SK-N-SH (cell line): ENCODE measurements around the gene JAG2. TPM values are rescaled to one million over a fixed set of nuclear protein-coding genes. Genes with fewer than 3 reads are reported as not detected.

Source experiments
- CTCF ChIA-PET: fragments of 300-600, 350-600 bp; formaldehyde crosslinking; extraction: SDS; loops from one replicate; lab custom pipeline; 2021; lab: Yijun Ruan, JAX
- POLR2A ChIA-PET: fragments of 350-600 bp; sonication (Branson Sonifier 250); formaldehyde crosslinking; extraction: SDS; loops from one replicate; lab custom pipeline; 2020; ENCODE audit warnings: antibody characterized with exemption, inconsistent platforms; lab: Yijun Ruan, JAX
- DNase-seq: peaks from one replicate; pipeline ENCODE4 v3.0.0; 2012
- H2AFZ ChIP-seq: fragments of 200-600 bp; sonication (generic); 2 replicates; pipeline ENCODE4 v1.8.1; 2016; ENCODE audit warnings: antibody characterized with exemption, mild to moderate bottlenecking, low read depth
- H3F3A ChIP-seq: fragments of 200-600 bp; sonication (generic); replicated peaks from 2 replicates; pipeline ENCODE3; 2016; ENCODE audit warnings: antibody characterized with exemption, mild to moderate bottlenecking; ENCODE audit not compliant: insufficient read depth
- H3K27ac ChIP-seq, 2 experiments: fragments of 200-500 bp in 1 of 2; fragments of 200-600 bp in 1 of 2; sonication (Bioruptor generic) in 1 of 2; sonication (generic), shearing (Covaris generic) in 1 of 2; 2 replicates each; pipeline versions ENCODE4 v1.5.1 to v1.6.1; 2014 to 2016; ENCODE audit warnings: low read depth in 2 of 2, inconsistent platforms in 1 of 2, low read length in 1 of 2, mild to moderate bottlenecking in 1 of 2, mixed read lengths in 1 of 2
- H3K27me3 ChIP-seq: fragments of 200-600 bp; sonication (generic), shearing (Covaris generic); 2 replicates; pipeline ENCODE4 v1.6.1; 2016; ENCODE audit warnings: mixed run types; ENCODE audit not compliant: insufficient read depth
- H3K36me3 ChIP-seq, 2 experiments: fragments of 200-500 bp in 1 of 2; fragments of 200-600 bp in 1 of 2; sonication (Bioruptor generic) in 1 of 2; sonication (generic) in 1 of 2; replicated peaks in 1 of 2; 2 replicates each; pipeline versions ENCODE3 to v1.5.1; 2014 to 2016; ENCODE audit warnings: low read length in 1 of 2, mild to moderate bottlenecking in 1 of 2; ENCODE audit not compliant: insufficient read depth in 2 of 2, control insufficient read depth in 1 of 2
- H3K4me1 ChIP-seq, 2 experiments: fragments of 200-500 bp in 1 of 2; fragments of 200-600 bp in 1 of 2; sonication (Bioruptor generic) in 1 of 2; sonication (generic), shearing (Covaris generic) in 1 of 2; 2 replicates each; pipeline versions ENCODE4 v1.5.1 to v1.6.1; 2014 to 2016; ENCODE audit warnings: low read depth in 1 of 2, low read length in 1 of 2, mixed run types in 1 of 2; ENCODE audit not compliant: insufficient read depth in 2 of 2, control insufficient read depth in 1 of 2
- H3K4me2 ChIP-seq: fragments of 200-600 bp; sonication (generic), shearing (Covaris generic); 2 replicates; pipeline ENCODE4 v1.6.1; 2017; ENCODE audit warnings: mixed run types
- H3K4me3 ChIP-seq, 2 experiments: fragments of 200-500 bp in 1 of 2; fragments of 200-600 bp in 1 of 2; sonication (Bioruptor generic) in 1 of 2; sonication (generic), shearing (Covaris generic) in 1 of 2; 2 replicates each; pipeline versions ENCODE4 v1.5.1 to v1.8.1; 2014 to 2016; ENCODE audit warnings: low read depth in 2 of 2, inconsistent platforms in 1 of 2, low read length in 1 of 2, mild to moderate bottlenecking in 1 of 2, mixed read lengths in 1 of 2, moderate library complexity in 1 of 2
- H3K79me2 ChIP-seq: fragments of 200-600 bp; sonication (generic); 2 replicates; pipeline ENCODE4 v1.8.1; 2017; ENCODE audit warnings: mild to moderate bottlenecking; ENCODE audit not compliant: insufficient read depth
- H3K9ac ChIP-seq: fragments of 200-600 bp; sonication (generic); 2 replicates; pipeline ENCODE4 v1.6.1; 2017; ENCODE audit warnings: mixed run types
- H3K9me2 ChIP-seq: fragments of 200-600 bp; sonication (generic); 2 replicates; pipeline ENCODE4 v1.6.1; 2017; ENCODE audit warnings: mixed run types
- H3K9me3 ChIP-seq: fragments of 200-600 bp; sonication (generic); 2 replicates; pipeline ENCODE4 v1.6.1; 2017; ENCODE audit warnings: mixed run types, mild to moderate bottlenecking, moderate library complexity
- H4K20me1 ChIP-seq: fragments of 200-600 bp; sonication (generic); 2 replicates; pipeline ENCODE4 v1.6.1; 2017; ENCODE audit warnings: mild to moderate bottlenecking, mixed run types; ENCODE audit not compliant: insufficient read depth
- CHD2 ChIP-seq: fragments of 150-350 bp; IDR thresholded peaks from 2 replicates; pipeline ENCODE4 v1.6.1; 2018; ENCODE audit warnings: low read length; ENCODE audit not compliant: partially characterized antibody
- CTCF ChIP-seq: fragments of 200-600 bp; sonication (generic); IDR thresholded peaks from 2 replicates; pipeline ENCODE4 v1.6.1; 2017; ENCODE audit warnings: antibody characterized with exemption, mild to moderate bottlenecking, moderate library complexity
- ELF1 ChIP-seq: IDR thresholded peaks from 2 replicates; pipeline ENCODE4 v1.4.0; 2012
- EP300 ChIP-seq, 2 experiments: IDR thresholded peaks; 2 replicates each; pipeline versions ENCODE4 v1.4.0 to v1.6.1; 2012; ENCODE audit warnings: borderline replicate concordance in 1 of 2, low read depth in 1 of 2, low read length in 1 of 2
- GABPA ChIP-seq: IDR thresholded peaks from 2 replicates; pipeline ENCODE4 v1.4.0; 2012; ENCODE audit warnings: low read depth, mild to moderate bottlenecking
- MAX ChIP-seq: IDR thresholded peaks from 2 replicates; pipeline ENCODE4 v1.4.0; 2012; ENCODE audit warnings: low read depth
- MEF2A ChIP-seq: IDR thresholded peaks from 2 replicates; pipeline ENCODE4 v1.4.0; 2012; ENCODE audit warnings: low read depth, borderline replicate concordance
- MXI1 ChIP-seq: IDR thresholded peaks from 2 replicates; pipeline ENCODE4 v1.6.1; 2012; ENCODE audit warnings: mild to moderate bottlenecking, low read depth, low read length, improper control_type of control experiment
- NRF1 ChIP-seq: IDR thresholded peaks from 2 replicates; pipeline ENCODE4 v1.6.1; 2012; ENCODE audit warnings: low read depth, mild to moderate bottlenecking, low read length
- PBX3 ChIP-seq: IDR thresholded peaks from 2 replicates; pipeline ENCODE4; 2012
- SMC3 ChIP-seq: IDR thresholded peaks from 2 replicates; pipeline ENCODE4 v1.6.1; 2012; ENCODE audit warnings: low read depth, low read length, improper control_type of control experiment
- TEAD4 ChIP-seq: IDR thresholded peaks from 2 replicates; pipeline ENCODE4 v1.4.0; 2012; ENCODE audit warnings: mild to moderate bottlenecking, borderline replicate concordance; ENCODE audit not compliant: insufficient read depth
- USF1 ChIP-seq: IDR thresholded peaks from 2 replicates; pipeline ENCODE4 v1.4.0; 2012; ENCODE audit warnings: low read depth, borderline replicate concordance
- USF2 ChIP-seq: fragments of 150-350 bp; IDR thresholded peaks from 2 replicates; pipeline ENCODE4 v1.6.1; 2017; ENCODE audit warnings: antibody characterized with exemption, low read length, low read depth, borderline replicate concordance
- YY1 ChIP-seq: IDR thresholded peaks from 2 replicates; pipeline ENCODE4 v1.4.0; 2012; ENCODE audit warnings: low read depth, mild to moderate bottlenecking
- WGBS: methylation state at CpG from one replicate; pipeline ENCODE4 v1.1.6; 2017; ENCODE audit warnings: low lambda C conversion rate; 5-methylcytosine and 5-hydroxymethylcytosine counted together
- polyA plus RNA-seq, 3 experiments: library from polyadenylated mRNA; depleted of rRNA; stranded (reverse); fragments of >200 nt; gene quantifications; 2 replicates each; pipeline ENCODE4 v1.2.3, GENCODE V29; 2012

Gene JAG2
- polyA plus RNA-seq, 1 of the 3 experiments (the other 2 are of a cell fraction) = 1.7 TPM

GRCh38 chr14:105161309-105161708 is 7.3 kb downstream of the JAG2 start:
- Histone ChIP-seq H3K27me3 (no peaks in the 10 kb centered on the region), H2AFZ (no peak overlapping the region), H3K9me3 (no peaks in the 10 kb centered on the region), H3K4me3 (no peak overlapping the region), H3K9me2 (no peaks in the 10 kb centered on the region), H3K36me3 (no peaks in the 10 kb centered on the region), H3F3A (no peaks in the 10 kb centered on the region)
- POLR2A ChIA-PET = no interaction called here
- no peak for DNase-seq
- TF ChIP-seq MXI1 (no peak), CHD2 (no peak), ELF1 (no peak), MEF2A (no peak), TEAD4 (no peak), USF2 (no peak), EP300 (IDR thresholded peaks at IDR 0.05; ENCODE audit: borderline replicate concordance in 1 of 2, low read depth in 1 of 2, low read length in 1 of 2) (no peak), NRF1 (no peak), MAX (no peak), SMC3 (no peak), USF1 (no peak), YY1 (no peak), CTCF (no peak), PBX3 (no peak), GABPA (no peak)
- TF ChIP-seq, all 33 proteins: peak for 0
- H3K4me1 ChIP-seq = no peaks in the 10 kb centered on the region; a peak in 1 of 4 replicates
- 75% methylated on average over 8 of the region's 15 CpGs for WGBS
- H3K4me2 ChIP-seq = no peak overlapping the region
- no peak overlapping the region for H3K27ac ChIP-seq
- no peak overlapping the region for H3K9ac ChIP-seq
- H4K20me1 ChIP-seq = no peaks in the 10 kb centered on the region
- no peaks in the 10 kb centered on the region for H3K79me2 ChIP-seq
- CTCF ChIA-PET = no interaction called here
